Left renal cortex interstitium (tissue), 4 donors: Measurements from ENCODE around the gene KATNA1. TPM values are rescaled to one million over a fixed set of nuclear protein-coding genes. Genes with fewer than 3 reads are reported as not detected.

ENCODE experiments used
- DNase-seq, 4 donors: peaks; one replicate each; pipeline ENCODE4 v3.0.0-alpha.2; 2013; ENCODE audit warnings: low read depth in 4 of 4, low spot score in 2 of 4, missing footprints in 1 of 4
- polyA plus RNA-seq, 4 donors: library from polyadenylated mRNA; unstranded; fragments of 120-200 nt; gene quantifications; one replicate each; pipeline ENCODE4 v1.2.1, GENCODE V29; 2013; ENCODE audit not compliant: insufficient read length in 4 of 4

KATNA1 gene
- polyA plus RNA-seq, 4 donors = 26.2 to 30.7 (median 28.7) TPM

GRCh38 chr6:149614337-149614736 is 34.2 kb downstream of the KATNA1 start:
- DNase-seq = no peak

GRCh38 chr6:149608381-149608982 is 40.0 kb downstream of the KATNA1 start:
- DNase-seq = no peak

GRCh38 chr6:149600508-149600907 is 48.0 kb downstream of the KATNA1 start:
- DNase-seq = no peak

- peak in 1 of 4 donors; percentile 24 for DNase-seq
Measured at GRCh38 chr6:149593408-149593807, 55.1 kb downstream of the KATNA1 start.

- DNase-seq = no peak
Measured at GRCh38 chr6:149592983-149593382, 55.5 kb downstream of the KATNA1 start.

- no peak for DNase-seq
Measured at GRCh38 chr6:149586149-149586548, 62.4 kb downstream of the KATNA1 start.

GRCh38 chr6:149581349-149581748 is 67.2 kb downstream of the KATNA1 start:
- DNase-seq = no peak

GRCh38 chr6:149580880-149581279 is 67.6 kb downstream of the KATNA1 start:
- no peak for DNase-seq

- no peak for DNase-seq
Measured at GRCh38 chr6:149567945-149568585, 80.4 kb downstream of the KATNA1 start.

GRCh38 chr6:149567194-149567586 is 81.3 kb downstream of the KATNA1 start:
- no peak for DNase-seq

GRCh38 chr6:149566410-149567193 is 81.9 kb downstream of the KATNA1 start:
- DNase-seq = peak in 1 of 4 donors; percentile 45

GRCh38 chr6:149565527-149566409 is 82.7 kb downstream of the KATNA1 start, which contains the start of gene GINM1:
Gene GINM1, plus strand, starts transcription at chr6:149566375. Its CDS starts 40 bp downstream, at chr6:149566415.
- peak in 3 of 4 donors; percentile 85 to 95 (median 94) for DNase-seq

- no peak for DNase-seq
Measured at GRCh38 chr6:149563928-149564325, 84.6 kb downstream of the KATNA1 start.

GRCh38 chr6:149563203-149563927 is 85.1 kb downstream of the KATNA1 start:
- no peak for DNase-seq

- no peak for DNase-seq
Measured at GRCh38 chr6:149560736-149561135, 87.8 kb downstream of the KATNA1 start.

- no peak for DNase-seq
Measured at GRCh38 chr6:149559389-149559788, 89.1 kb downstream of the KATNA1 start.

GRCh38 chr6:149558029-149558428 is 90.5 kb downstream of the KATNA1 start:
- DNase-seq = no peak

GRCh38 chr6:149551920-149552319 is 96.6 kb downstream of the KATNA1 start:
- no peak for DNase-seq

- peak in 3 of 4 donors; percentile 77 to 92 (median 92) for DNase-seq
Measured at GRCh38 chr6:149545754-149546471, 102.6 kb downstream of the KATNA1 start, which contains the start of gene PPIL4. Gene PPIL4, minus strand, starts transcription at chr6:149546043. Its CDS starts 38 bp downstream, at chr6:149546005.
